MM.1S (cell line): ENCODE measurements around the gene S100A3.

Experiments used
- DNase-seq: peaks from one replicate; pipeline ENCODE4 v3.0.0-alpha.2; 2015
- H2AFZ ChIP-seq: fragments of 300-600 bp; sonication (generic); 2 replicates; pipeline ENCODE4 v1.6.0; 2016; ENCODE audit warnings: antibody characterized with exemption, low read length
- H3F3A ChIP-seq: fragments of 300-600 bp; sonication (generic); 2 replicates; pipeline ENCODE4 v1.6.1; 2016; ENCODE audit warnings: mild to moderate bottlenecking, antibody characterized with exemption, low read length, moderate library complexity, mixed read lengths; ENCODE audit not compliant: insufficient read depth
- H3K27ac ChIP-seq: fragments of 300-600 bp; sonication (generic); 2 replicates; pipeline ENCODE4 v1.5.1; 2016; ENCODE audit warnings: mild to moderate bottlenecking, low read length
- H3K27me3 ChIP-seq: fragments of 300-600 bp; sonication (generic); replicated peaks from 2 replicates; pipeline ENCODE4 v1.6.0; 2016; ENCODE audit warnings: low read length; ENCODE audit not compliant: insufficient read depth
- H3K36me3 ChIP-seq: fragments of 300-600 bp; sonication (generic); replicated peaks from 2 replicates; pipeline ENCODE4 v1.6.1; 2016; ENCODE audit warnings: mild to moderate bottlenecking, low read length, mixed read lengths; ENCODE audit not compliant: insufficient read depth
- H3K4me1 ChIP-seq: fragments of 300-600 bp; sonication (generic); 2 replicates; pipeline ENCODE4 v1.6.1; 2016; ENCODE audit warnings: low read length, mixed read lengths
- H3K4me2 ChIP-seq: fragments of 300-600 bp; sonication (generic); 2 replicates; pipeline ENCODE4 v1.6.0; 2016; ENCODE audit warnings: low read depth, low read length
- H3K4me3 ChIP-seq: fragments of 300-600 bp; sonication (generic); 2 replicates; pipeline ENCODE4 v1.5.1; 2016; ENCODE audit warnings: low read length, mixed read lengths
- H3K79me2 ChIP-seq: fragments of 300-600 bp; sonication (generic); 2 replicates; pipeline ENCODE4 v1.6.1; 2016; ENCODE audit warnings: mixed run types, low read length, mixed read lengths
- H3K9ac ChIP-seq: fragments of 300-600 bp; sonication (generic); 2 replicates; pipeline ENCODE4 v1.6.1; 2016; ENCODE audit warnings: low read length, mixed read lengths
- H3K9me2 ChIP-seq: fragments of 300-600 bp; sonication (generic); replicated peaks from 2 replicates; pipeline ENCODE4 v1.6.1; 2016; ENCODE audit warnings: mild to moderate bottlenecking, low read length, mixed read lengths; ENCODE audit not compliant: insufficient read depth
- H3K9me3 ChIP-seq: fragments of 300-600 bp; sonication (generic); replicated peaks from 2 replicates; pipeline ENCODE4 v1.6.1; 2016; ENCODE audit warnings: mild to moderate bottlenecking, low read length, mixed read lengths; ENCODE audit not compliant: insufficient read depth
- H4K20me1 ChIP-seq: fragments of 300-600 bp; sonication (generic); 2 replicates; pipeline ENCODE4 v1.6.1; 2016; ENCODE audit warnings: mild to moderate bottlenecking, low read length, moderate library complexity, mixed read lengths; ENCODE audit not compliant: insufficient read depth
- EZH2 ChIP-seq: fragments of 300-600 bp; sonication (generic); optimal IDR thresholded peaks from 2 replicates; pipeline ENCODE3; 2017; ENCODE audit warnings: low read depth, mild to moderate bottlenecking, antibody characterized with exemption, low read length, mixed read lengths
- EZH2phosphoT487 ChIP-seq: fragments of 300-600 bp; sonication (generic); IDR thresholded peaks from 2 replicates; pipeline ENCODE4 v1.6.1; 2018; ENCODE audit warnings: antibody characterized with exemption, low read length
- TF ChIP-seq, protein P1 (sequence below): fragments of 300-600 bp; sonication (generic); IDR thresholded peaks from 2 replicates; pipeline ENCODE4 v1.5.1; 2016; ENCODE audit warnings: antibody characterized with exemption, low read length, mixed read lengths

Gene S100A3

GRCh38 chr1:153535242-153536011 lies 13.6 kb downstream of the S100A3 start, which contains the start of gene S100A6:
TSS of gene S100A6 (minus strand) at chr1:153535991. CDS start at chr1:153535339, 652 bp downstream.
- Histone ChIP-seq H3K79me2 (no peaks in the 10 kb centered on the region), H4K20me1 (no peaks in the 10 kb centered on the region), H2AFZ (peak within 1 kb of the TSS; percentile 96), H3K9me2 (no peaks in the 10 kb centered on the region), H3K4me1 (peaks cover 15% of the 10 kb centered on the region), H3K27ac (no peak within 1 kb of the TSS), H3K9me3 (no peaks in the 10 kb centered on the region), H3K36me3 (no peaks in the 10 kb centered on the region), H3K27me3 (no peaks in the 10 kb centered on the region), H3K9ac (peak within 1 kb of the TSS; percentile 35; the same call in 1 of the 2 replicates), H3K4me2 (peak within 1 kb of the TSS; percentile 96), H3F3A (no peaks in the 10 kb centered on the region), H3K4me3 (peak within 1 kb of the TSS; percentile 68)
- DNase-seq: no peak
- TF ChIP-seq EZH2: no peak
- no peak for TF ChIP-seq EZH2phosphoT487
- TF ChIP-seq, protein P1, sequence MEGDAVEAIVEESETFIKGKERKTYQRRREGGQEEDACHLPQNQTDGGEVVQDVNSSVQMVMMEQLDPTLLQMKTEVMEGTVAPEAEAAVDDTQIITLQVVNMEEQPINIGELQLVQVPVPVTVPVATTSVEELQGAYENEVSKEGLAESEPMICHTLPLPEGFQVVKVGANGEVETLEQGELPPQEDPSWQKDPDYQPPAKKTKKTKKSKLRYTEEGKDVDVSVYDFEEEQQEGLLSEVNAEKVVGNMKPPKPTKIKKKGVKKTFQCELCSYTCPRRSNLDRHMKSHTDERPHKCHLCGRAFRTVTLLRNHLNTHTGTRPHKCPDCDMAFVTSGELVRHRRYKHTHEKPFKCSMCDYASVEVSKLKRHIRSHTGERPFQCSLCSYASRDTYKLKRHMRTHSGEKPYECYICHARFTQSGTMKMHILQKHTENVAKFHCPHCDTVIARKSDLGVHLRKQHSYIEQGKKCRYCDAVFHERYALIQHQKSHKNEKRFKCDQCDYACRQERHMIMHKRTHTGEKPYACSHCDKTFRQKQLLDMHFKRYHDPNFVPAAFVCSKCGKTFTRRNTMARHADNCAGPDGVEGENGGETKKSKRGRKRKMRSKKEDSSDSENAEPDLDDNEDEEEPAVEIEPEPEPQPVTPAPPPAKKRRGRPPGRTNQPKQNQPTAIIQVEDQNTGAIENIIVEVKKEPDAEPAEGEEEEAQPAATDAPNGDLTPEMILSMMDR: no peak

GRCh38 chr1:153534925-153535241 lies 14.2 kb downstream of the S100A3 start:
- DNase-seq: no peak
- H3K9ac ChIP-seq: no peak overlapping the region
- no peak overlapping the region for H2AFZ ChIP-seq
- H3K4me2 ChIP-seq: no peak overlapping the region
- no peaks in the 10 kb centered on the region for H3K9me2 ChIP-seq
- H3F3A ChIP-seq: no peaks in the 10 kb centered on the region
- H3K36me3 ChIP-seq: no peaks in the 10 kb centered on the region
- H3K27me3 ChIP-seq: no peaks in the 10 kb centered on the region
- H3K79me2 ChIP-seq: no peaks in the 10 kb centered on the region
- no peaks in the 10 kb centered on the region for H4K20me1 ChIP-seq
- H3K27ac ChIP-seq: no peak overlapping the region
- H3K9me3 ChIP-seq: no peaks in the 10 kb centered on the region
- no peak overlapping the region for H3K4me3 ChIP-seq
- TF ChIP-seq EZH2: no peak
- no peak for TF ChIP-seq EZH2phosphoT487
- TF ChIP-seq, protein P1: no peak
- peaks cover 15% of the 10 kb centered on the region for H3K4me1 ChIP-seq

DNA sequence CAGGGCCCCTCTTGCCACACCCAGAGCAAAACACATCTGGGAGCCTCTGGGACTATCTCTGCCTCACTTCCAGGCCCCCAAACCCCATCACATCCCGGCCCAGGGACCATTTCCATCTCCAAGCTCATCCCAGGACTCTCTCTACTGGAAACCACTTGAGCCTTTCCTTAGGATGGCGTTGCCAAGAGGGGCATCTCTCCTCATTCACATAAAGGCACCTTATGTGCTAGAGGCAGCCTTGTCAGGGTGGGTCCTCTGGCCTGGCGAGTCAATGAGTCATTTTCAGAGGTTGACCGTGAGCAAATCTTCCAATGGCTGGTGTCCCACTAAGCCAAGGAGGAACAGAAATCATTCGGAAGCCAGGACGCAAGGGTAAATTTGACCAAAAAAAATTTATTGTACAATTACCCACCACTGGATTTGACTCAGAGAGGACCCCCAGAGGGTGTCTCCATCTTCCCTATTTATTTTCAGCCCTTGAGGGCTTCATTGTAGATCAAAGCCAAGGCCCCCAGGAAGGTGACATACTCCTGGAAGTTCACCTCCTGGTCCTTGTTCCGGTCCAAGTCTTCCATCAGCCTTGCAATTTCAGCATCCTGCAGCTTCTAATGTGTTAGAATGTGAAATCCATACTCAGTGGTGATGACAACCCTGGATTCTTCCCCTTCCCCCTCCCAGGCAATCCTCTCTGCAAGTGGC lies 14.7 kb downstream of the S100A3 start:
- Histone ChIP-seq H3K4me2 (no peak overlapping the region), H3F3A (no peaks in the 10 kb centered on the region), H3K4me3 (no peak overlapping the region), H2AFZ (no peak overlapping the region), H4K20me1 (no peaks in the 10 kb centered on the region), H3K36me3 (no peaks in the 10 kb centered on the region), H3K79me2 (no peaks in the 10 kb centered on the region), H3K9ac (no peak overlapping the region), H3K27me3 (no peaks in the 10 kb centered on the region), H3K27ac (no peak overlapping the region), H3K9me3 (no peaks in the 10 kb centered on the region), H3K9me2 (no peaks in the 10 kb centered on the region), H3K4me1 (peaks cover 15% of the 10 kb centered on the region)
- TF ChIP-seq, protein P1: no peak
- no peak for TF ChIP-seq EZH2phosphoT487
- TF ChIP-seq EZH2: no peak
- DNase-seq: no peak
